HG03025 (cell line): ENCODE measurements around the gene ZNF579.

Experiments
- ATAC-seq: cut with Tn5 transposase; IDR thresholded peaks from one replicate; pipeline ENCODE4 v1.9.1; 2021; ENCODE audit warnings: mild to moderate bottlenecking, moderate library complexity; ENCODE audit not compliant: unreplicated experiment, low FRiP score

ZNF579 gene

GRCh38 chr19:55527197-55528029 is 53.2 kb downstream of the ZNF579 start:
- ATAC-seq = no peak
